Spleen (tissue), 7 donors: ENCODE data around the gene BBX.

Experiments
- POLR2AphosphoS5 ChIP-seq, 3 donors: sonication (generic); formaldehyde crosslinking; IDR thresholded peaks; one replicate each; pipeline ENCODE4 v1.5.1; 2017; ENCODE audit warnings: antibody characterized with exemption in 3 of 3
- TF ChIP-seq, protein P1 (sequence below), 11 experiments: fragments of 200-600 bp in 7 of 11; fragments of 450-650 bp in 4 of 11; sonication (generic) in 4 of 11; IDR thresholded peaks in 8 of 11; conservative IDR thresholded peaks in 3 of 11; 1 replicate in 7 of 11; 2 replicates in 4 of 11; pipeline versions ENCODE4 v1.4.0 to v1.8.0; 2016 to 2021; ENCODE audit warnings: antibody characterized with exemption in 11 of 11, inconsistent platforms in 4 of 11, mild to moderate bottlenecking in 1 of 11
- donor health status: DM: no; HTN: no; CAD: no; lungs with moderate emphysema.
- donor health status: DM: no; HTN: no; CAD: no.
- donor health status: DM: no; HTN: no; CAD: no.

GRCh38 chr3:107521469-107522059 is 1.2 kb upstream of the BBX start:
- TF ChIP-seq, protein P1, sequence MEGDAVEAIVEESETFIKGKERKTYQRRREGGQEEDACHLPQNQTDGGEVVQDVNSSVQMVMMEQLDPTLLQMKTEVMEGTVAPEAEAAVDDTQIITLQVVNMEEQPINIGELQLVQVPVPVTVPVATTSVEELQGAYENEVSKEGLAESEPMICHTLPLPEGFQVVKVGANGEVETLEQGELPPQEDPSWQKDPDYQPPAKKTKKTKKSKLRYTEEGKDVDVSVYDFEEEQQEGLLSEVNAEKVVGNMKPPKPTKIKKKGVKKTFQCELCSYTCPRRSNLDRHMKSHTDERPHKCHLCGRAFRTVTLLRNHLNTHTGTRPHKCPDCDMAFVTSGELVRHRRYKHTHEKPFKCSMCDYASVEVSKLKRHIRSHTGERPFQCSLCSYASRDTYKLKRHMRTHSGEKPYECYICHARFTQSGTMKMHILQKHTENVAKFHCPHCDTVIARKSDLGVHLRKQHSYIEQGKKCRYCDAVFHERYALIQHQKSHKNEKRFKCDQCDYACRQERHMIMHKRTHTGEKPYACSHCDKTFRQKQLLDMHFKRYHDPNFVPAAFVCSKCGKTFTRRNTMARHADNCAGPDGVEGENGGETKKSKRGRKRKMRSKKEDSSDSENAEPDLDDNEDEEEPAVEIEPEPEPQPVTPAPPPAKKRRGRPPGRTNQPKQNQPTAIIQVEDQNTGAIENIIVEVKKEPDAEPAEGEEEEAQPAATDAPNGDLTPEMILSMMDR (IDR thresholded peaks at IDR 0.05 in 8 of 11, conservative IDR thresholded peaks at IDR 0.05 in 3 of 11): no peak
- TF ChIP-seq POLR2AphosphoS5 (IDR thresholded peaks at IDR 0.05): no peak
